Measurements from ENCODE around the gene HDAC4.

The HDAC4 gene

GRCh38 chr2:239129147-239129920 lies 271.5 kb downstream of the HDAC4 start:
- DNase-seq = no peak

- DNase-seq = no peak
These were observed 272.1 kb downstream of the HDAC4 start for GRCh38 chr2:239128706-239129105.

DNA sequence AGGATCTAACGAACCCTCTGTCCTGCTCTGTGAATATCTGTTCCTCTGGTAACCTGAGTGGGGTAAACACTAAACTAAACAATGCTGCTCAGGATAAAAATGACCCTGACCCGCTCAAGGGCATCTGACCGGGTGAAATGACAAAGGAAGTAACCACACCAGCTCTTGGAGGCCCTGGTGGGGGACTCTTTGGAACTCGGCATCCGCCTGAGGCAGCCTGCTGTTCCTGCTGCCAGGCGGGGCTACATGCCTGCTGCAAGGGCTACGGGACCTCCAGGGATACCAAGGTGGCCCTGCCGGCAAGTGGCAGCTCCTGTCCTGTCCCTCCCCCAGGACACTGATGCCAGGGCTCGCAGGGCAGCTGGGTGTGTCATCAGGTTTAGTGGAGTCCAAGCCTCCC lies 273.3 kb downstream of the HDAC4 start:
- DNase-seq = no peak

- no peak for DNase-seq
These were observed 274.8 kb downstream of the HDAC4 start for GRCh38 chr2:239125726-239126675.

DNA sequence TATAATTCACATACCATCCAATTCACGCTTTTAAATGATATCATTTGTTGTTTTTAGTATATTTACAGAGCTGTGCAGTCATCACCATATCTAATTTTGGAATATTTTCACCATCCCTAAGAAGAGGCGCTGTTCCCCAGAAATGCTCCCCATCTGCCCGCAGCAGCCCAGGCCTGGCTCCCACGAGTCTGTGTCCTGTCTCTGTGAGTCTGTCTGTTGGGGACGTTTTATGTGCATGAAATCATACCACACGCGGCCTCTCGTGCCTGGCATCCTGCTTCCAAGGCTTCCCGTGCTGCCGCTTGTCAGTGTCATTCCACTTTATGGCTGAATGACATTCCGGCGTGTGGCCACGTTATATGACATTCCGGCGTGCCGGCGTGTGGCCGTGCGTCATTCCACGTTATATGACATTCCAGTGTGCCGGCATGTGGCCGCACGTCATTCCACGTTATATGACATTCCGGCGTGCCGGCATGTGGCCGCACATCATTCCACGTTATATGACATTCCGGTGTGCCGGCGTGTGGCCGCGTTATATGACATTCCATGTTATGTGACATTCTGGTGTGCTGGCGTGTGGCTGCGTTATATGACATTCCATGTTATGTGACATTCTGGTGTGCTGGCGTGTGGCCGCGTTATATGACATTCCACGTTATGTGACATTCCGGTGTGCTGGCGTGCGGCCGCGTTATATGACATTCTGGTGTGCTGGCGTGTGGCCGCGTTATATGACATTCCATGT lies 276.5 kb downstream of the HDAC4 start:
- no peak for DNase-seq

- DNase-seq = no peak
These were observed 278.3 kb downstream of the HDAC4 start for GRCh38 chr2:239122421-239123110.

- DNase-seq = no peak
These were observed 279.2 kb downstream of the HDAC4 start for GRCh38 chr2:239121600-239122012.

- no peak for DNase-seq
These were observed 280.2 kb downstream of the HDAC4 start for GRCh38 chr2:239120664-239121063.

DNA sequence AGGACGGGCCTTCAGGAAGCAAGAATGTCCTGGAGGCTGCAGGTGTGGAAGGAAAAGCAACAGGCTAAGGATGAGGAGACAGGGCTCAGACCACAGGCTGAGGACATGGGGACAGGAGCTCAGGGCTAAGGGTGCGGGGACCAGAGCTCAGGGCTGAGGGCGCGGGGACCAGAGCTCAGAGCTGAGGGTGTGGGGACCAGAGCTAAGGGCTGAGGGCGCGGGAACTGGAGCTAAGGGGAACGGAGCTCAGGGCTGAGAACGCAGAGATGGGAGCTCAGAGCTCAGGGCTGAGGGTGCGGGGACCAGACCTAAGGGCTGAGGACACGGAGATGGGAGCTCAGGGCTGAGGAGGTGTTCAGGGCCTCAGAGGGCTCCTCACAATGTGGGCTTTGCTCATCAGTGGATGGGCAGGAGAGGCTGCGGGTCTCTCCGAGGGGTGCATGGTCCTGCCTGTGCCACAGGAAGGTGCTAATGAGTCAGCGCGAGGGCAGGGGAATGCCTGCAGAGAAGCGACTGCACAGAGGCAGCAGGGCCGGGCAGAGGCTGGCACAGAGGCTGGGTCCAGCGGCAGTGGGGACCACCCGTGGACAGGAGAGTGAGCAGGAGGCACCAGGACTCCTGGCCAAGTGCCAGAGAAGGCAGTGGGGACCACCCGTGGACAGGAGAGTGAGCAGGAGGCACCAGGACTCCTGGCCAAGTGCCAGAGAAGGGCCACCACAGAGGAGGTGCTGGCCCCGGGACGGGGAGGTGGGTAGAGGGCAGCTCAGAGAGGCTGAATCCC lies 281.3 kb downstream of the HDAC4 start:
- DNase-seq = no peak

- no peak for DNase-seq
These were observed 282.1 kb downstream of the HDAC4 start for GRCh38 chr2:239118675-239119211.

- no peak for DNase-seq
These were observed 282.6 kb downstream of the HDAC4 start for GRCh38 chr2:239118264-239118663.

- DNase-seq = no peak
These were observed 283.0 kb downstream of the HDAC4 start for GRCh38 chr2:239117831-239118230.

DNA sequence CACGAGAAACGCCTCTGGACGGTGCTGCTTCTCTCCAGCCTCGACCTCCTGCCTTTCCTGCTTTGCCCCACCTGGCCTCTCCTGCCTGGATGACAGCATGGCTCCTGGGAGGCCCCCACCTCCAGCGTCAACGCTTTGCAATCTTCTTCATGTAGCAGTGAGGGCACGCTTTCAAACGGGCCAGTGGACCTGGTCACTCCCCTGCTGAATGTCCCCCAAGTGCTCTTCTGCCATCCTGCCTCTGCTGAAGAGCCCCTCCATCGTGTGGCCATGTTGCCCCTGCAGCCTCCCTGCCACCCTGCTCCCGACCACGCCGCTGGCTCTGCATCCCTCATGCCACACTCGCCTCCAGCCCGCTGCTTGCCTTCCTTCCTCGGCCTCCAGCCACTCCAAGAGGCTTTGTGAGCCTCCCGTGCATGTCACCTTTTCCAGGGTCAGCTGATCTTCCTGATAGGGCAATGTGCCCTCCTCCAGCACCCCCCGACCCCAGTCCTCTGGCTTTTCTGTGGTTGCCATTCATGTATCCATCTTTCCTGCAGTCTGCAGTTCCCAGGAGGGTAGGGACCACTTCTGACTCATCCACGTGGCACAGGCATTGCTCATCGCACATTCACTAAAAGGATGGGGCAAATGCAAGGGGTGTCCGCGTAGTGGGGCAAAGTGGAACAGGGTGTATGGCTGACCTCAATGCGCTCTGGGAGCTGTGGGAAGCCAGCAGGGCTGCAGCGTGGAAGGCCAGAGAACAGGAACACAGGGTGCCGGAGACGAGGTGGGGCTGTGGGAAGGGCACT lies 284.2 kb downstream of the HDAC4 start:
- no peak for DNase-seq

- no peak for DNase-seq
These were observed 285.2 kb downstream of the HDAC4 start for GRCh38 chr2:239115616-239116015.

- DNase-seq = no peak
These were observed 286.1 kb downstream of the HDAC4 start for GRCh38 chr2:239114616-239115265.

DNA sequence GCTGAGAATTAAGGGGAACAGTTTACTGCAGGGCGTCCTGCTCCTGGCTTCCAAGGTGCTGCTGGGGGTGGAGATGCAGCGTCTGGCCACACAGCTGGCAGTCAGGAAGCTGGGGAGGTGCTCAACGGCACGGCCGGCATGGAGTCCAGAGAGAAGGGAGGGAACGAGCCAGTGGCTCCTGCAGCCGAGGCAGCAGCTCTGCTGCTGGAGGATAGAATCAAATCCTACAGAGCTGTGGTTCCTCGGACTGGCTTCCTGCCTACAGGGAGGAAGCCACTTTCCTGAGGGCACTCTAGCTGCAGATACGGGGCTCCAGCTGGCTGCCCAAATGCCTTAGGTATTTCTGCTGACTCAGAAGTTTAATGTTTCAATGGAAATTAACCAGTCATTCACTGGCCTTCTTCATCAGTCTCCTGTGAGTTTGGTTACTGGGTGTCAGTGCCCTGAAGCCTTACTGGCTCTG lies 286.7 kb downstream of the HDAC4 start:
- DNase-seq = no peak

- no peak for DNase-seq
These were observed 287.2 kb downstream of the HDAC4 start for GRCh38 chr2:239113615-239114014.

DNA sequence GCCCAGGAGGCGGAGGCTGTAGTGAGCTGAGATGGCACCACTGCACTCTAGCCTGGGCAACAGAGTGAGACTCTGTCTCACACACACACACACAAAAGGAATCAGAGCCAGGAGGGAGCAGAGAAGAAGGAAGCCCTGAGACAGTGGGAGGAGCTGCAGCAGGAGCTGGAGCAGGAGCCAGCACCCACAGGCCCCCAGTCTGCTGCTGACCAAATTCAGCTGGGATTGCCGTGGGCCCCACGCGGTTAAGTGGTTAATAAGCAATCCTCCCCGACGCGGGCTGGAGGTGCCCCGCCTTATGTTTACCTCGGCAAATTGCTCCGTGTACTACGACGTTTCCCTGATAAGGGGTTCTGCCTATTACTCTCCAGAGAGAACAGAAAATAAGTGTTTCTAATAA lies 287.6 kb downstream of the HDAC4 start:
- no peak for DNase-seq

DNA sequence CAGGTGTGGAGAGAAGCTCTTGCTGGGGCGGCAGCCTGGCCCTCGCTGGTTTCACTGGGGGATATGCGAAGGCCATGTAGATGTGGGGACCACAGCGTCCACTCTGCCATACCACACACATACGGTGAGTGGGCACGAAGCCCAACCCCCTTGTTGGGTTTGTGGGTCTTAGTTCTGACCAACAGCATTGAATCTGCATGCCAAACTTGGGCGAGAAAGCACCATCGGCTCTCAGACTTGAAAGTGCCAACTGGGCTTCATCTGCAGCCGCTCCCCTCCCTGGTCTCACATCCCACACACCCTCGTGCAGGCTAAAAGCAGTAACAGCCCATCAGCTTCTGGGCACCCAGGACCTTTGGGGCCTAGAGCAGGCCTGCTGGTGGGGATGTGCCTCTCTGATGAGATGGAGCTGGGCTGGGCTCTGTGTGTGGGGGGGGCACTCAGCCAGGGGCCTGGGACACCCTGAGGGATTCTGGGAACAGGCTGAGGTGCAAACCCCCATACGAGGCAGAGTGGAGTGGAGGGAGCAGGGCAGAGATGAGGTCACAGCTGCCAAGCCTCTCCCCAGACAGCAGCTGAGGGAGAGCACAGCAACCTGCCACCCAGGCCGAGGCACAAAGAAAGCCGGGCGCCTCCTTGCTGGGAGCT lies 288.6 kb downstream of the HDAC4 start:
- DNase-seq = no peak

All from NCI-H1436 treated with DMSO at 0.1 percent for 48 hours (cell line).